Activated T-helper 17 cell treated with anti-CD3 and anti-CD28 coated beads, Interleukin-2, amount 50 U/mL, for 72 hours (primary cell): ENCODE results near the gene PRXL2C. TPM values are rescaled to one million over a fixed set of nuclear protein-coding genes. Genes with fewer than 3 reads are reported as not detected.
"Not testable (repeated sequence)": the region's sequence is repeated elsewhere in the genome, so short reads cannot be mapped to it uniquely, and the experiment has no call there.

Experiments used
- ATAC-seq: fragments of 150-1000 bp; cut with Tn5 transposase; replicated peaks from 2 replicates; pipeline ENCODE4 v1.10.0; 2021; ENCODE audit warnings: mild to moderate bottlenecking, moderate library complexity
- H3K27ac Mint-ChIP-seq: one replicate; pipeline ENCODE4 v1.8.0; 2022; ENCODE audit warnings: mixed read lengths
- H3K27me3 Mint-ChIP-seq: one replicate; pipeline ENCODE4 v1.8.0; 2022; ENCODE audit warnings: mixed read lengths
- H3K36me3 Mint-ChIP-seq: one replicate; pipeline ENCODE4 v1.8.0; 2022; ENCODE audit warnings: low read depth, mild to moderate bottlenecking, mixed read lengths
- H3K4me1 Mint-ChIP-seq: one replicate; pipeline ENCODE4 v1.8.0; 2022; ENCODE audit warnings: mixed read lengths
- H3K4me3 Mint-ChIP-seq: one replicate; pipeline ENCODE4 v1.8.0; 2022; ENCODE audit warnings: mild to moderate bottlenecking, mixed read lengths
- H3K9me3 Mint-ChIP-seq: one replicate; pipeline ENCODE4 v1.8.0; 2022; ENCODE audit warnings: mixed read lengths
- total RNA-seq, 2 donors: library from RNA; stranded (reverse); gene quantifications; one replicate each; pipeline ENCODE4 v1.2.3, GENCODE V29; 2022

The PRXL2C gene
- total RNA-seq, 2 donors from 2014 or later = 12.7 to 18.7 TPM

DNA sequence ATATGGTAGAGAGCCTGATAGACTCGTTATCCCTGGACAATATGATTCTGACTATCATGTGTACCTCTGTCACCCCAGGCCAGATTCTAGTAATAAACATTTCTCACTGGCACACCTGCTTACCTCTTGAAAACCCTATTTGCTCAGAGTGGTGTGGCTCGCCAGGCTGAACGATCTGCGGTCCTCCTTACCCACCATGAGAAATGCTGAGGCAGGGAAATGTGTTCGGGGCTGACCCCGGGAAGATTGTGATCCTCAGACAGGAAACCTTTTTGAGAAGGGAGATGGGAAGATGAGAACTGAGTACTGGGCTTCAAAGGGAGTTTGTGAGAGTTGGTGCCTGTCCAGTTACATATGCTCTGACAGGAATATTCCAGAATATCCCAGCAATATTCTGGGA, 10.7 kb upstream of the PRXL2C start:
- Mint-ChIP-seq H3K36me3 (no peaks in the 10 kb centered on the region), H3K27me3 (peaks cover 4% of the 10 kb centered on the region), H3K27ac (no peak overlapping the region), H3K9me3 (no peaks in the 10 kb centered on the region), H3K4me3 (no peak overlapping the region), H3K4me1 (no peaks in the 10 kb centered on the region)
- no peak for ATAC-seq

DNA sequence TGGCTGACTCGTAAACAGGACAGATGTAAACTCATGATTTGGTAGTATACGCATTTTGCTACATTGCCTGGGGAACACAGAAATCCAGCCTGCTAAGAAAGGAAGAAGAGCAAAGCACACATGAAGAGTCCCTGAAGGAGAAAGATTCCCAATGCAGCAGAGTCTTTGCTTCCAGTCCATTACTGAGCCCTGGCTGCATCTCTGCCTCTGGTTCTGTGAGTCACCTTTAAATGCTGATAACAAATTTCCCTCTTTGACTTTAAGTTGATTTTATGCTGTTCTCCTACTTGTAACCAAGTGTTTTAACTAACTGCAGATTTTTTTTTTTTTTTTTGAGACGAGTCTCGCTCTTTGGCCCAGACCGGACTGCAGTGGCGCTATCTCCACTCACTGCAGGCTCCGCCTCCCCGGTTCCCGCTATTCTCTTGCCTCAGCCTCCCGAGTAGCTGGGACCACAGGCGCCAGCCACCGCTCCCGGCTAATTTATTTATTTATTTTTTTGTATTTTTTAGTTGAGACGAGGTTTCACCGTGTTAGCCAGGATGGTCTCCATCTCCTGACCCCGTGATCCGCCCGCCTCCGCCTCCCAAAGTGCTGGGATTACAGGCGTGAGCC, 8.5 kb upstream of the PRXL2C start:
- no peaks in the 10 kb centered on the region for H3K9me3 Mint-ChIP-seq
- ATAC-seq = no peak
- no peaks in the 10 kb centered on the region for H3K36me3 Mint-ChIP-seq
- H3K4me1 Mint-ChIP-seq = no peaks in the 10 kb centered on the region
- no peak overlapping the region for H3K27ac Mint-ChIP-seq
- H3K4me3 Mint-ChIP-seq = no peak overlapping the region
- H3K27me3 Mint-ChIP-seq = peaks cover 4% of the 10 kb centered on the region

- Mint-ChIP-seq H3K4me1 (no peaks in the 10 kb centered on the region), H3K9me3 (no peaks in the 10 kb centered on the region), H3K36me3 (no peaks in the 10 kb centered on the region), H3K27me3 (no peaks in the 10 kb centered on the region), H3K4me3 (no peak overlapping the region), H3K27ac (no peak overlapping the region)
- ATAC-seq = no peak
These were observed 6.6 kb upstream of the PRXL2C start for GRCh38 chr9:96661711-96662110.

- Mint-ChIP-seq H3K4me3 (no peak overlapping the region), H3K9me3 (no peaks in the 10 kb centered on the region), H3K27ac (no peak overlapping the region), H3K4me1 (no peaks in the 10 kb centered on the region), H3K36me3 (no peaks in the 10 kb centered on the region), H3K27me3 (no peaks in the 10 kb centered on the region)
- ATAC-seq = no peak
These were observed 5.7 kb upstream of the PRXL2C start for GRCh38 chr9:96660692-96661248.

GRCh38 chr9:96654450-96655197, 493 bp downstream of the PRXL2C start:
- peak; percentile 63 for ATAC-seq
- H3K27me3 Mint-ChIP-seq = no peaks in the 10 kb centered on the region
- peaks cover 25% of the 10 kb centered on the region for H3K36me3 Mint-ChIP-seq
- H3K9me3 Mint-ChIP-seq = no peaks in the 10 kb centered on the region
- peak overlapping the region; percentile 83 for H3K4me3 Mint-ChIP-seq
- H3K4me1 Mint-ChIP-seq = peaks cover 4% of the 10 kb centered on the region
- peak overlapping the region; percentile 88 for H3K27ac Mint-ChIP-seq

DNA sequence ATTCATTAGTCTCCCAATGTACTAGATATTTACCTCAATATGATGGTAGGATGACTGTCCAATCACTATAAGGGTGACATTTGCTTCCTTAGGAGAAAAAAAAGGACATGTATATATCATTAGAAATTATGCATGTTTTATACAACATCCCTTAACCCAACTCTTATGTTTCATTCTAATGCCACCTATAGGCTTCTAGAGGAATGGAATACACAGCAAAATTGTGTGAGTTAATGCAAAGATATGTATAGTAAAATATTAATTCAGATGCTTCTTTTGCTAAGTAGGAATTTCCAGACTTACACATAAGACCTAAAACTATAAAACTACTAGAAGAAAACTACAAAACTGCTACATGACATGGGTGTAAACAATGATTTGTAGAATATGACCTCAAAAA, 3.5 kb downstream of the PRXL2C start:
- H3K4me3 Mint-ChIP-seq = no peak overlapping the region
- ATAC-seq = no peak
- peaks cover 7% of the 10 kb centered on the region for H3K4me1 Mint-ChIP-seq
- H3K27ac Mint-ChIP-seq = no peak overlapping the region
- no peaks in the 10 kb centered on the region for H3K27me3 Mint-ChIP-seq
- H3K36me3 Mint-ChIP-seq = peaks cover 52% of the 10 kb centered on the region
- no peaks in the 10 kb centered on the region for H3K9me3 Mint-ChIP-seq

- H3K27me3 Mint-ChIP-seq = no peaks in the 10 kb centered on the region
- ATAC-seq = no peak
- no peaks in the 10 kb centered on the region for H3K9me3 Mint-ChIP-seq
These were observed 5.3 kb downstream of the PRXL2C start for GRCh38 chr9:96649620-96650324.

GRCh38 chr9:96646081-96646991, 8.8 kb downstream of the PRXL2C start:
- H3K4me3 Mint-ChIP-seq = no peak overlapping the region
- H3K36me3 Mint-ChIP-seq = peaks cover 74% of the 10 kb centered on the region
- no peaks in the 10 kb centered on the region for H3K27me3 Mint-ChIP-seq
- peaks cover 7% of the 10 kb centered on the region for H3K4me1 Mint-ChIP-seq
- H3K27ac Mint-ChIP-seq = no peak overlapping the region
- no peaks in the 10 kb centered on the region for H3K9me3 Mint-ChIP-seq
- no peak for ATAC-seq

More at GRCh38 chr9:96649620-96650324, 5.3 kb downstream of the PRXL2C start:
- no peak overlapping the region for H3K27ac Mint-ChIP-seq
- no peak overlapping the region for H3K4me3 Mint-ChIP-seq
- H3K4me1 Mint-ChIP-seq = peaks cover 7% of the 10 kb centered on the region
- peaks cover 70% of the 10 kb centered on the region for H3K36me3 Mint-ChIP-seq

DNA sequence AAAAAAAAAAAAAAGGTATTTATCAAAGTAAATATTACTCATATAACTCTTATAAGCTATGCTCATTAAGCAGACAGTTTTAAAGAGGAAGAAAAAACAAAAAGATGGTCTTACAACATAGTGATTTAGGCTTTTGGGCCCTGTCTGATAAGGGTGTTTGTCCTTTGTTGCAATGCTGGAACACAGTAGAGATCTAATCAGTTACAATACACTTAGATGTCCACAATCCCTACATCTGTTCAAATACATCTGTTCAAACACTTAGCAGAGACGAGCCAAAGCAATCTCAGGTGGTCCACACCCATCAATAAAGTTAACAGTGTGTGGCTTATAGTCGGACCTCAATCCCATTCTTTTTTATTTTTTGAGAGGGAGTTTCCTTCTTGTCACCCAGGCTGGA, 11.0 kb downstream of the PRXL2C start:
- no peak for ATAC-seq
- H3K27me3 Mint-ChIP-seq = no peaks in the 10 kb centered on the region
- no peak overlapping the region for H3K27ac Mint-ChIP-seq
- peaks cover 58% of the 10 kb centered on the region for H3K36me3 Mint-ChIP-seq
- no peak overlapping the region for H3K4me3 Mint-ChIP-seq
- no peaks in the 10 kb centered on the region for H3K4me1 Mint-ChIP-seq
- no peaks in the 10 kb centered on the region for H3K9me3 Mint-ChIP-seq

GRCh38 chr9:96641514-96641913, 13.6 kb downstream of the PRXL2C start:
- H3K4me3 Mint-ChIP-seq = no peak overlapping the region
- H3K27me3 Mint-ChIP-seq = no peaks in the 10 kb centered on the region
- ATAC-seq = no peak

DNA sequence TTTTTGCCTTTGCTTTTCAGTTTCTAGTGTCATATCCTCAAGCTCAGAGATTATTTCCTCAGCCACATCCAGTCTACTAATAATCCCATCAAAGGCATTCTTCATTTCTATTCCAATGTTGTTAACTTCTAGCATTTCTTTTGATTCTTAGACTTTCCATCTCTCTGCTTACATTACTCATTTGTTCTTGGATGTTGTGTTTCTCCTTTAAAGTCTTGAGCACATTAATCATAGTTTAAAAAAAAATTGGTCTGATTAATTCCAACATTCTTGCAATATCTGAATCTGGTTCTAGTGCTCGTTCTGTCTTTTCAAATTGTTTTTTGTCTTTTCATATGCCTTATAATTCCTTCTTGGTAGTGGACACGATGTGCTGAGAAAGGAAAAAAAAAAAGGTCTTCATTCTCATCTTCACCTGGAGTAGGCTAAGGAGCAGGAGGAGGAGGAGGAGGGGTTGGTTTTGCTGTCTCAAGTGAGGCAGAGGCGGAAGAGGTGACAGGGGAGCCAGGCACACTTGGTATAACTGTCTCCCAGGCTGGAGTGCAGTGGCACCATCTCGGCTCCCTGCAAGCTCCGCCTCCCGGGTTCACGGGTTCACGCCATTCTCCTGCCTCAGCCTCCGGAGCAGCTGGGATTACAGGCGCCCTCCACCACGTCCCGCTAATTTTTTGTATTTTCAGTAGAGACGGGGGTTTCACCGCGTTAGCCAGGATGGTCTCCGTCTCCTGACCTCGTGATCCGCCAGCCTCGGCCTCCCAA, 16.3 kb downstream of the PRXL2C start:
- no peak for ATAC-seq
- no peaks in the 10 kb centered on the region for H3K9me3 Mint-ChIP-seq
- H3K27ac Mint-ChIP-seq = no peak overlapping the region
- H3K36me3 Mint-ChIP-seq = peaks cover 18% of the 10 kb centered on the region
- H3K4me1 Mint-ChIP-seq = no peaks in the 10 kb centered on the region
- H3K27me3 Mint-ChIP-seq = peaks cover under 1% of the 10 kb centered on the region
- H3K4me3 Mint-ChIP-seq = no peak overlapping the region

More at GRCh38 chr9:96641514-96641913, 13.6 kb downstream of the PRXL2C start:
- peaks cover 35% of the 10 kb centered on the region for H3K36me3 Mint-ChIP-seq
- no peaks in the 10 kb centered on the region for H3K4me1 Mint-ChIP-seq
- H3K27ac Mint-ChIP-seq = no peak overlapping the region
- H3K9me3 Mint-ChIP-seq = no peaks in the 10 kb centered on the region

DNA sequence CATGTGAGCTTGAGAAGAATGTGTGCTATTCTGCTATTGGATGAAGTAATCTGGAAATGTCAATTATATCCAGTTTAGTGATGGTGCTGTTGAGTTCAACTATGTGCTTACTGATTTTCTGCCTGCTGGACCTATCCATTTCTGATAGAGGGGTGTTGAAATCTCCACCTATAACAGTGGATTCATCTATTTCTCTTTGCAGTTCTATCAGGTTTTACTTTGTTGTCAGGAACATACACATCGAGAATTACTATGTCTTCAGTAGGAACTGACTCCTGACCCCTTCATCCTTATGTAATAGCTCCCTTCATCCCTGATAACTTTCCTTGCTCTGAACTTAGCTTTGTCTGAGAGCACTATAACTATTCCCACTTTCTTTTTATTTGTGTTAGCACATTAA, 18.7 kb downstream of the PRXL2C start:
- Mint-ChIP-seq H3K9me3 (no peaks in the 10 kb centered on the region), H3K27ac (no peak overlapping the region), H3K27me3 (peaks cover 6% of the 10 kb centered on the region), H3K36me3 (peaks cover 6% of the 10 kb centered on the region), H3K4me3 (no peak overlapping the region), H3K4me1 (no peaks in the 10 kb centered on the region)
- ATAC-seq = no peak

GRCh38 chr9:96633579-96633978, 21.5 kb downstream of the PRXL2C start:
- H3K4me1 Mint-ChIP-seq, H3K36me3 Mint-ChIP-seq, H3K4me3 Mint-ChIP-seq, H3K27ac Mint-ChIP-seq, ATAC-seq, H3K9me3 Mint-ChIP-seq: not testable (repeated sequence)
- H3K27me3 Mint-ChIP-seq = peaks cover 17% of the 10 kb centered on the region
